Measurements from ENCODE around the gene SLC26A6. TPM values are rescaled to one million over a fixed set of nuclear protein-coding genes. Genes with fewer than 3 reads are reported as not detected.

SLC26A6 gene
- total RNA-seq, 1 experiment from 2014 or later: 55.1 TPM

DNA sequence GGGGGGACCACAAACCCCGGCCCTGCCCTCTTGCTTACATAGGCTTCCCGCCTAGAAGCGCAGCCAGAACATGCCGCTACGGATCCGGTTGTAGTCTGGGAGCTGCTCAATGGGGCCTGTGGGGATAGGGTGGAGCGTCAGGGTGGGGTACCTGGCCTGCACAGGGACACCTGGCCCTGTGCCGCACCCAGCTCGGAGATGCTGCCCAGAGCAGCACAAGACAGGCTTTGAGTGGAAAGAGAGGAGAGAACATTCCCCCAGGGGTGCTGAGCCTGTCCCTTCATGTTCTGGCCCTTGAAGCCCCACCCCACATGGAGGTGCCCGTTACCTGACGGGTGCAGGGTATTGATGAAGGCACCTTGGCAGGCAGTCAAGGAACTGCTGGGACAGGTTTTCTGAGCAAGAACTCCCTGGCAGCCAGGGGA lies 36.2 kb downstream of the SLC26A6 start:
- H3K4me3 ChIP-seq (replicated peaks in 1 of 2; ENCODE audit: low read depth in 1 of 2, low read length in 2 of 2): no peak overlapping the region
- TF ChIP-seq YY1 (IDR thresholded peaks at IDR 0.05; ENCODE audit: extremely low read depth, insufficient replicate concordance, low read depth, low read length): no peak
- no peak for TF ChIP-seq TCF7L2 (IDR thresholded peaks at IDR 0.05; ENCODE audit: borderline replicate concordance, extremely low read depth, insufficient read depth, insufficient read length)
- TF ChIP-seq ELF1 (IDR thresholded peaks at IDR 0.05; ENCODE audit: borderline replicate concordance, low read depth): no peak
- TF ChIP-seq RAD21 (IDR thresholded peaks at IDR 0.05; ENCODE audit: low read depth): no peak
- TF ChIP-seq POLR2AphosphoS5 (IDR thresholded peaks at IDR 0.05; ENCODE audit: low read depth, low read length): no peak
- TF ChIP-seq ZFX (IDR thresholded peaks at IDR 0.05): no peak
- no peak for TF ChIP-seq MAX (IDR thresholded peaks at IDR 0.05)
- TF ChIP-seq SIN3A (IDR thresholded peaks at IDR 0.05; ENCODE audit: low read depth): no peak
- peaks cover 28 to 53% of the 10 kb centered on the region in 2 experiments for H3K36me3 ChIP-seq (ENCODE audit: control insufficient read depth in 1 of 2, insufficient read depth in 2 of 2, low read length in 2 of 2)

DNA sequence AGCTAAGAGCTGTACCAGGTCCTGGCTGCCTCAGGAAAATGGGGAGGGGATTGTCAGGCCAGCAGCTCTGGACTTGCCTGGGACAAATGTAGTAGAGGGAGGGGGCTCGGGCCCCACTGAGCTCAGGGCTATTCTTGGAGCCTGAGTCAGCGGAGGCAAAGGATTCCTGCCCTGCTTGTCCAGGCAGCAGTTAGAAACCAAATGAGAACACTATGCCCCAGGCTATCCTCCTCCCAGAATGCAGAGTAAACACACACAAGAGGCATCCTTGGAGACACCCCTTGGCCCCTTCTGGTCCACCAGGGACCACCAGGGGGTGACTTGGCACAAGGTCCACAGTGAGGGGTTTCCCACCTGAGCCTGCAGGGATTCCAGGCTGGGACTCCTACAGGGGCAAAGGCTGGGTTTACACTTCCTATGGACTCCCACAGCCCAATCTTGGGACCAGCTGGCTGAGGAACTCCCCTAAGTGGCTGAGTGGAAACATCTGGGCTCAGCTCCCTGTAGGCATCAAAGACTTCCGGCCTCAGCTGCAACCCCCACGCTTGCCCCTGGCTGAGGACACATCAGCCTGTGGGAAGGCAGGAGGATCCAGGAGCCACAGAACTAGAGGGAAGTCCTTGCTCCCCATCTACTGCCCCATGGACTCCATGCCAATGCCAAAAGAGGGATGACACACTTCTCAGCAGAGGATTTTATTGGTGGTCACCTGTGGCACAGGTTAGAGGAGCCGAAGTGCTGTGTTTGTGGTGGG lies 36.8 kb downstream of the SLC26A6 start:
- TF ChIP-seq TCF7L2 (IDR thresholded peaks at IDR 0.05; ENCODE audit: borderline replicate concordance, extremely low read depth, insufficient read depth, insufficient read length) (no peak), FOSL1 (IDR thresholded peaks at IDR 0.05; ENCODE audit: low read depth) (no peak), ZNF274 (IDR thresholded peaks at IDR 0.05; ENCODE audit: low read depth, low read length) (no peak), ELF1 (IDR thresholded peaks at IDR 0.05; ENCODE audit: borderline replicate concordance, low read depth) (no peak), EZH2phosphoT487 (IDR thresholded peaks at IDR 0.05; ENCODE audit: borderline replicate concordance) (no peak), RAD21 (IDR thresholded peaks at IDR 0.05; ENCODE audit: low read depth) (no peak), POLR2AphosphoS5 (IDR thresholded peaks at IDR 0.05; ENCODE audit: low read depth, low read length) (no peak), POLR2A (IDR thresholded peaks at IDR 0.05; ENCODE audit: borderline replicate concordance, extremely low read depth, insufficient read depth, insufficient read length) (no peak)
- Histone ChIP-seq H3K4me2 (ENCODE audit: low read length) (no peak overlapping the region), H2AFZ (ENCODE audit: low read depth, low read length, poor library complexity, severe bottlenecking) (no peak overlapping the region), H3K4me1 (ENCODE audit: control insufficient read depth in 1 of 2, insufficient read depth in 2 of 2, low read length in 2 of 2) (peaks cover 11 to 21% of the 10 kb centered on the region in 2 experiments), H3K4me3 (replicated peaks in 1 of 2; ENCODE audit: low read depth in 1 of 2, low read length in 2 of 2) (no peak overlapping the region), H3K27ac (ENCODE audit: low read depth, low read length) (no peak overlapping the region; the same call in 1 of the 2 replicates), H3K9me3 (ENCODE audit: control insufficient read depth in 1 of 2, insufficient read depth in 1 of 2, low read depth in 1 of 2, low read length in 2 of 2) (no peaks in the 10 kb centered on the region), H3K36me3 (ENCODE audit: control insufficient read depth in 1 of 2, insufficient read depth in 2 of 2, low read length in 2 of 2) (peaks cover 22 to 47% of the 10 kb centered on the region in 2 experiments), H4K20me1 (ENCODE audit: insufficient read depth) (no peaks in the 10 kb centered on the region), H3K27me3 (ENCODE audit: insufficient read depth, low read length) (no peaks in the 10 kb centered on the region), H3K79me2 (ENCODE audit: insufficient read depth, low read length) (no peaks in the 10 kb centered on the region), H3K9ac (ENCODE audit: low read length) (no peak overlapping the region), H3K9me2 (ENCODE audit: insufficient read depth) (no peaks in the 10 kb centered on the region)
- no TSS peak for BruUV-seq (replicated peaks)
- intact Hi-C loops (cut with micrococcal nuclease): no loop called here
- ATAC-seq (no peak), DNase-seq (ENCODE audit: low read depth, low spot score) (no peak)
- ChIA-PET POLR2A (no interaction called here), RAD21 (ENCODE audit: low non-redundant PET in 1 of 2, low total read pairs in 2 of 2, uncharacterized antibody in 2 of 2, unreplicated experiment in 2 of 2) (no interaction called here), CTCF (interaction anchor here (1.7 kb wide), 1 partner anchor 37 kb away, joined by 6 read pairs; the partner anchor contains the start of gene SLC26A6)

More for the DNA sequence above, 36.2 kb downstream of the SLC26A6 start:
- Histone ChIP-seq H2AFZ (ENCODE audit: low read depth, low read length, poor library complexity, severe bottlenecking) (no peak overlapping the region), H3K9ac (ENCODE audit: low read length) (no peak overlapping the region), H4K20me1 (ENCODE audit: insufficient read depth) (no peaks in the 10 kb centered on the region), H3K27me3 (ENCODE audit: insufficient read depth, low read length) (no peaks in the 10 kb centered on the region), H3K4me1 (ENCODE audit: control insufficient read depth in 1 of 2, insufficient read depth in 2 of 2, low read length in 2 of 2) (peaks cover 11 to 21% of the 10 kb centered on the region in 2 experiments), H3K4me2 (ENCODE audit: low read length) (no peak overlapping the region), H3K9me3 (ENCODE audit: control insufficient read depth in 1 of 2, insufficient read depth in 1 of 2, low read depth in 1 of 2, low read length in 2 of 2) (no peaks in the 10 kb centered on the region), H3K79me2 (ENCODE audit: insufficient read depth, low read length) (no peaks in the 10 kb centered on the region), H3K9me2 (ENCODE audit: insufficient read depth) (no peaks in the 10 kb centered on the region), H3K27ac (ENCODE audit: low read depth, low read length) (no peak overlapping the region)
- RAD21 ChIA-PET (ENCODE audit: low non-redundant PET in 1 of 2, low total read pairs in 2 of 2, uncharacterized antibody in 2 of 2, unreplicated experiment in 2 of 2): no interaction called here
- ATAC-seq (no peak), DNase-seq (ENCODE audit: low read depth, low spot score) (no peak)
- POLR2A ChIA-PET: no interaction called here
- CTCF ChIA-PET: no interaction called here
- BruUV-seq (replicated peaks): no TSS peak
- intact Hi-C loops (cut with micrococcal nuclease): no loop called here
